Forelimb muscle (tissue), 1 donor: ENCODE measurements around the gene CELF4. TPM values are rescaled to one million over a fixed set of nuclear protein-coding genes. Genes with fewer than 3 reads are reported as not detected.

Source experiments
- DNase-seq: peaks from one replicate; pipeline ENCODE4 v3.0.0-alpha.2; 2013; ENCODE audit warnings: low read depth
- polyA plus RNA-seq: library from polyadenylated mRNA; unstranded; fragments of 120-200 nt; gene quantifications from one replicate; pipeline ENCODE4 v1.2.1, GENCODE V29; 2013; ENCODE audit not compliant: insufficient read length

The CELF4 gene
- polyA plus RNA-seq, 1 donor: 1.1 TPM

DNA sequence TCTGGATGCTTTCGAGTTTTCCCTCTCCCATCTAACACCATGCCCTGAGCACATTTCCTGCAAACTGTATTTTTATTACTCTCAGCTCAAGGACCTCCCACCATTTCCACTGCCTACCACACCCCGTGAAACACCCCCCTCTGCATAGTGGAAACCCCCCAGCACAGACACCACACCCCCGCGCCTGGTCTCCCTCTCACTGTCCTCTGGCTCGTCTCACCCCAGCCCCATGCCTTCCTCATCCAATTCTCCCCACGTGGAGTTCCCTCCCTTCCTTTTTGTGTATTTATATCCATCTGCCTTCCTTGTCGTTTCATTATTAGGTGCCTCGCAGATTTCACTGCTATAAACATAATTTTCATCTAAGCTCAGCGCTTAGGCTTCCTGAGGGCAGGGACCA, 307.5 kb downstream of the CELF4 start:
- no peak for DNase-seq

DNA sequence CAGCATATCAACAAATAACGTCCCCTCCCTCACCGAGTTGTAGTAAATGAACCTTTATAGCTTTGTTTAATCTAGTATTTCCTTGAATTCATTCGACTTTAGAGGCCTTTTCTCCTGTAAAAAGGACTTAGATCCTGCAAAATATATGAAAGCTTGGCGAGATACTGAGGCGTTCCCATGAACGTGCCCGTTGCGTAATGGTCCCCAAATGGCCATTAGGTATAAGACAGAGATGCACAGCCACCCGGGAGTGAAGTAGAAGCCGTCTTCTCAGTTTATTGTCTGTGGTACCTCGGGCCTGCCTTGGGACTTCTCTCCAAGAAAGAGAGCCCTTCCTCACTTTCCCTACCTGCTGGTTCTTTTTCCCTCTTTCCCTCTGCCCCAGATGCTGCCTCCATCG, 310.6 kb downstream of the CELF4 start:
- DNase-seq: no peak

DNA sequence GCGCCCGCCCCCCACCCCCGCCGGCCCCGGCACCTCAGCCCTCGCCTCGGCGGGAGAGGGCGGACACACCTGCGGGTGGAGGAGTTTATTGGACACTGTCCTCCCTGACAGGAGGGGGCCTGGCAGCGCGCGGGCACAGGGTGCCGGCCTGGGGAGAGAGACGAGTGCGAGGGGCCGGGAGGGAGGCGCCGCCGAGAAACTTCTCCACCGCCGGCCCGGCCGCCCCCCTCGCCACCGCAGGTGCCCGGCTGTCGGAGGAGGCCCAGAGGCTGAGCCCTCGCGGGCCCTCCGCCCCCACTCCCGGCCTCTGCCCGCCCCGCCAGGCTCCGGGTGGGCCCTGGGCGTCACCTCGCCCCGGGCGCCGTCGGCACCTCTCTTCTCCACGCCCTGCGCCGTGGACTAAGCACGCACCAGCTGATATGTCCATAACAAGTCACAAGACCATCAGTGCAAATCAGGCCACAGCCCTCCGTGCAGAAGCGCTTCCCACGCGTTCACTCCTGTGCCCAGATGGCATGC, 311.3 kb downstream of the CELF4 start:
- DNase-seq: no peak

DNA sequence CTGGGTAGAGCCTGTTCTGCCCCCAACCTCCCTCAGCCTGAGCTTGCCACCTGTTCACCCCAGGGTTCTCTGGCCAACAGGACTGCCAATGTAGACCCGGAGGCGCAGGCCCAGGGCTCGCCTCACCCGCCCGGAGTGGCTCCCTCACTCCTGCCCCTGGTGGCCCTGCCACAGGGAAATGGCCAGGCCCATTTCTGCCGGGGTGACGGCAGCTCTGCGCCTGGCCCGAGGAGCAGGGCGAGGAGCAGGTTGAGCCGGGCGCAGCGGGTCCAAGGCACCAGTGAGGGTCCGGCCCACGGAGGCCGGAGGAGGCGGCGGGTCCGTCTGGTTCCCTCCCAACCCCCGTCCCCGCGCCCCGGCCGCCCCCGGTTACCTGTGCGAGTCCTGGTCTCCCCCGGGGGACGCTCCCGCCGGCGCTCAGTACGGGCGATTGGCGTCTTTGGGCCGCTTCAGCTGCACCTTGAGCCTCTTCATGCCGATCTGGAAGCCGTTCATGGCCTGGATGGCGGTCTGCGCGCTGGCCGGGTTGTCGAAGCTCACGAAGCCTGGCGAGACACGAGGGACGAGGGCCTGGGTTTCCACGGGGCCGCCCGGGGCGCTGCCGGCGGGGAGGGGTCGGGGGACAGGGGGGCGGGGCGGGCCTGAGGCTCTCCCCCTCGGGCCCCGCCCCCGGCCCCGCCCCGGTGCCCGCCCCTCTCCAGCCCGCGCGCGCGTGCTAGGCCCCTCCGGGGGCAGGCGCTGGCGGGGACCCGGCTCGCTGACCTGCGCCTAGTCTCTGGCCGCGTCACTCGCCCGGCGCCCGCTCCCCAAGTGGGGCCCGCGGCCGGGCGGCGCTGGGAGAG, 312.0 kb downstream of the CELF4 start:
- DNase-seq: no peak

DNA sequence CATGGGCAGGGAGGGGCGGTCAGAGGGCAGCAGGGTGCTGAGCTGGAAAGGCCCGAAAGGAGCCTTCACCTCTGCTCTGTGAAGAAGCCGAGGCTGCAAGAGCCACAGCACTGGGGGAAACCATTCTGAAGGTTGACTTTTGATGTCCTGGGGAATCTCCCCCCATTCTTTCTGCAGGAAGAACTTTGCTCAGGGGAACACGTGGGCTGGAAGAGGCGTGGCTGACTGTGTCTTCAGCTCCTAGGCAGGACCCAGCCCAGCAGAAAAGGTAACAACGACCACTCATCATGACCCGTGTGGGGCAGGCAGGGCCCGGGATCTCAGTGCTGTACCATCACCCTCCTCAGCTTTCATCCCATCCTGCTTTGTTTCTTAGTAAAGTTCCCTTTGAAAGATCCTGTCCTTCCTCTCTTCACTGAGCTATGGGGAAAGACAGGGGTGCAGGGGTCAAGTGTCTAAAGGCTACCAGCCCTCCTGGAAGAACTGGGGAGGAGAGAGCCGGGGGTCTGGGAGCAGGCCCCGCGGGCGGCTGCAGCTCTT, 312.7 kb downstream of the CELF4 start:
- no peak for DNase-seq

DNA sequence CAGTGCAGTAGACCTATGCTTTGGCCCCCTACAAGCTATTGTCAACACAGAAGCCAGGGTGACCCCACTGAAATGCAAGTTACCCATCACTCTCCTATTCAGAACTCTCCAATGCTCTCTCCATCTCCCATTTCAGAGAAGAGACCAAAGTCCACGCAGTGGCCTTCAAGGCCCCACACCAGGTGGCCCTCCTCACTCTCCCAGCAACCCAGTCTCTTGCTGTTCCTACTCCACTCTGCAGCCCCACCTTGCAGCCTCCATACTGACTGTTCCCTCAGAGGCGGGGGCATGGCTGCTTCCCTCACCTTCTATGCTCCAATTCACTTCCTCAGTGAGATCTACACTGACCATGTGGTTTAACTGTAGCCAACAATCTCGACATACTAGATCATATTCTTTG, 313.3 kb downstream of the CELF4 start:
- DNase-seq: no peak

DNA sequence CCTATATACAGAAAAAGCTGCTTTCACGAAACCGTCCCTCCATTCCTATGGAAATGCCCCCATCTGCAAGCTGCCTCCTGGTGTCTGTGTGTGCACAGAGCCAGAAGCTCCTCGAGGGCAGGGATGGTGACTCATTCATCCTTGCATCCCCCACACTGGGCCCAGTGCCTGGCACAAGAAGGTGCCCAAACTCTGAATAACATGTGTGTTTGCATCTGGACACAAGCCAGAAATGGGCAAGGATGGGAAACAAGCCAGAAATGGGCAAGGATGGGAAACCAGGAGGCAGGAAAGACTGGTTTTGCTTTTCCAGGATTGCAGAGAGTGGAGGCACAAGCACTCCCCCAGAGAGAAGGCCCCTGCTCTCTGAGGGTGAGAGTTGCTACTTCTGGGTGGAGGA, 313.9 kb downstream of the CELF4 start:
- no peak for DNase-seq

DNA sequence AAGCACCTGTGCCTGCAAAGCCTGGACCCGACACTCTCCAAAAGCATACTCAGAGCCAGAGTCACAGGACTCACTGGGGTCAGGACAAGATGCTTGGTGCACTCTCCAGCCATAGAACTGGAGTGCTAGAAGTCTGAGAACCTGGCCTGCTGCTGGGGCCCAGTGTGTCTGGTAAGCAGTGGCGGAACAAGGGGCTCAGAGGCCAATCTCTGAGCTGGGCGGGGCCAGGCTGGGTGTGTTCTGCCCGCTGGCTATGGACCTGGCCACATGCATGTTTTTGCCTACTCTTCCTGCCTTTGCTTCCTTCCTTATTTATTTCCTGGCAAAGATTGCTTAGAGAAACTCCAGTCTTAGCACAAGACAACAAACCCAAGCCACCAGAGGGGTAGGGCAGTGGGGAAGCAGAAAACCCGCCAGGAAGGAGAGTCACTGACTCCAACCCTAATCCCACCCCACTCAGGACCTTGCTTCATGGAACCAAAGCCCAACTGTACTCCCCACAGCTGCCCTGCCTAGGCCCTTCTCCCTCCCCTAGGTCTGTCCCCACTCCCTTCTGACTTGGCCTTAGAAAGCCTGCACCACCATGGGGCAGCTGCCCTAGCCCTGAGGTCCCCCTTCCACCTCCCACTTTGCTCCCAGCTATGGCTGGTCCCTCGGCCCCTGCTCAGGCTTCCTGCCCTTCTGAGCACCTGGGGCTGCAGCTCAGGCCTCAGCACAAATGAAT, 315.5 kb downstream of the CELF4 start:
- no peak for DNase-seq

DNA sequence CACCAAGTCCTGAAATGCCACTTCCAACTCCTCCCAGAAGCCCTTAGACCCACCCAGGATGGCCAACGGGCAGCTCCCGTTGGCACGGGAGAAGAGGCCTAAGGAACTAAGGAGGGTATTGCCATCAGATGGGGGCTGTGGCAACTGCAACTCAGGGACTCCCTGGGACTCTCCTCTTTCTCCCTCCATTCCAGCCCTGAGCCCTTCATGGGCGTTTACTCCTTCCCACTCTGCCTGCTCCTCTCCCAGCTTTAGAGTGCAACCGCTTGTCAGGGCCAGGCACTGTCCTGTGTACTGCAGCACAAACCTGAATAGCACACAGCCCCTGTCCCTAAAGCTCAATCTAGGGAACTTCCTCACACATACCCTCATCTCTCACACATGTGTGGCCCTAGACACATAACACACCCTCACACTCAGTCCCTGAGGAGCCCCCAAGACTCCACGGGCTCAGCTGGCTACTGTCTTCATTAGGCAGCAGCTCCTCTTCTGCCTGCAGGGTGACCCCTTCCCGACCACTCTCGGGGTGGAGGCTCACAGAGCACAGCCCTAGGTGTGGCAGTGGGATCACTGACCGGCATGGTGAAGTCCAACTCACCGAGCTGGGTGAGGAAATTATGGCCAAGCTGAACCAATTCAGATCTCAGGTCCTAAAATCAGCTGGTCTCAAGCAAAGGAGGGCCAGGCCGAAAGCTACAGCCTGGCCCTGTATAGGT, 316.3 kb downstream of the CELF4 start:
- no peak for DNase-seq

DNA sequence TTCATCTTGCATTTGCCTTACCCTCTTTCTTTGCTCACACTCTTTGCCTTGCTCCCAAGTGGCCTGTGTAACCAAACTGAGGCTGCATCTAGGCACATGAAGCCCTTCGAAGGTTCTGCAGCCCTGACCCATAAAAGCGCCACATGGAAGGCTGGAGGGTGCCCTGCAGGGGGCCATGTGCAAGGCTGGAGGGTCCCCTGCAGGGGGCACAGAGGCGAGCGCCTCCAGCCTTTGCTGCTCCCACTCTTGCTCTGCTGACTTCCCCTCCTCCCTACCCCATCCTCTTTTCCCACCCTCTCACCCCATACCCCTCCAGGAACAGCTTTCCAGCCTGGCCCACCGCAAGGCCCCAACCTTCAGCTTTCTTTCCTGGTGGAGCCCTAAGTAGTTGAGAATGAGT, 317.3 kb downstream of the CELF4 start:
- no peak for DNase-seq

DNA sequence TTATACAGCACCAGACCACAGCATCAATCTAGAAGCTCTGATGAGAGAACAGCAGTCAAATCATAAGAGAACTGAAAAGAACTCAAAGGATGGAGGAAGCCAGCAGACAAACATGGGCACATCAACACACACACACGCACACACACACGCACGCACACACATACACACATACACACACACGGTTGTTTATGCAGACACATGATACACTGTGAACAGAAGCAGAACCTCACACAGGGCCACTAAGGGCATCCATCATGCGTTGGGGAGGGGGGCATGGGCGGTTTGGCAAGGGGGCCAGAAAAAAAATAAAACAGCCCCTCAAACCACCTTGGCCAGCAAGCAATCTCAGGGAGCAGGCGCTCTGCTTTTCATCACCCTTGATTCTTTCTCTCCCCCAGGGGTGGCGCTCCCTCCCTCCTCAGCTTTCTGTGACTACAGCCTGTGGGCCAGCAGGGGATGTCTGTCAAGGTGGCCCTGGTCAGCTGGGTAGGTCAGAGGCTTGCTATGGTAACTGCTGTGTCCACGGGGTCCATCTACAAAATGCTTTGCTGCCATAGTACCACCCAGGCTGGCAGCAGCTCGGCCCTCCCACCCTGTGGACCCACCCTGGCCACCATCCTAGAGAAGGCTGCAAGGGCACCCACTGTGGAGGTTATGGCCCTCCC, 318.0 kb downstream of the CELF4 start:
- no peak for DNase-seq

DNA sequence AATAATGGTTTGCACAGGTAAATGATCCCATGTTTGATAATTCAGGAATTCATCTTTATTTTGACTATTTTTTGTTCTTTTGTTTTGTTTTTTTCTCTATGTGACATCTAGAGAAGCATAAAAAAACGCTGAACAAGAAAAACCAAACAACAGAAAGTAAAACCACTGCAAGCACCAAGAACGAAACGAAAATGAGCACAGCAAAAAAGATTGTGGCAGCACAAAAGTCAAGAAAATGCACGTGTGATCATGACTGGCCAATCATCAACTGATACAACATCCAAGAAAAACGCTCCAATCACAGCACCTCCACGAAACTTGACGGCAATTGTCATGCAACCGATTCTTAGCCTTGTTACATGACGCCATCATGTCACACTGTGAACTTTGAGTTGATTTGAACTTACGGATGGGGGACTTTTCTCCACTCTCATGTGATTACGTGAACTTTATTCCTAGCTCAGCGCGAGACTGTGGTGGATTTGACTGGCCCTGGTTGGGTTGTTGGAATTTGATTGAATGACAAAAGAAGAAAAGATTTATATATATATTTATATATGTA, 318.7 kb downstream of the CELF4 start:
- no peak for DNase-seq

DNA sequence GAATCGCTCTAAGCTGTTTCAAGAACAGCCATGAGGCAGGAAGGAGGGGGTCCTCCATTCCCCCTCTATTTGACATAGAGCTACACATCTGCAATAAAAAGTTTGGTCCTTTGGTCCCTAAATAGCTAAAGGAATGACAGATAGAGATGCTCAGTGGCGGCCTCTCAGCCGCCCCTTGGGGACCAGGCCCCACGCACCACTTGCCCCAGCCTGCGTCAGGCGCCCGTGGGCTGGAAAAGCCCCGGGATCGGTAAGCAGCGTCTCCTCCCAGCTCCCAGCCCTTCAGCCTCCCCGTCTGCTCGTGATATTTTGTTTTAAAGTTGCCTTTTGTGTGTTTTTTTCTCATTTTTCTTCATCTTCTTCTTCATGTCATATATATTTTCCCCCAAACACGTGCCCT, 321.0 kb downstream of the CELF4 start:
- DNase-seq: no peak

DNA sequence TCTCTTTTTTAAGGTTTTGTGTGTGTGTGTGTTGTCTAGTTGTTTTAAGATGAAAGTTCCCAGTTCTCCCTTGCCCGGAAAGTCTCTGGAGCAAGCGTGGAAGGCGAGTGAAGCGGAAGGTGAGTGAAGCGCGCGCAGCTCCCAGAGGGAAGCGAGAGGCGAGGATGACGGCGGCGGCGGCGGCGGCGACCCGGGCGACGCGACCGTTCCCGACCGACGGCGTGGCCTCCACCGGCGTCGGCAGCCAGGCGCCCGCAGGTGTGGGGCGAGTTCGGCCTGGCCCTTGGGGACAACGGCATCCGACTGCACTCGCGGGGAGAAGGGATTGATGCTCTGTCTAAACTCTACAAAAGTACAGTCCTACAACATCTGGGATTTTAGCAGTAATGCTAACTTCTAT, 321.9 kb downstream of the CELF4 start:
- no peak for DNase-seq

DNA sequence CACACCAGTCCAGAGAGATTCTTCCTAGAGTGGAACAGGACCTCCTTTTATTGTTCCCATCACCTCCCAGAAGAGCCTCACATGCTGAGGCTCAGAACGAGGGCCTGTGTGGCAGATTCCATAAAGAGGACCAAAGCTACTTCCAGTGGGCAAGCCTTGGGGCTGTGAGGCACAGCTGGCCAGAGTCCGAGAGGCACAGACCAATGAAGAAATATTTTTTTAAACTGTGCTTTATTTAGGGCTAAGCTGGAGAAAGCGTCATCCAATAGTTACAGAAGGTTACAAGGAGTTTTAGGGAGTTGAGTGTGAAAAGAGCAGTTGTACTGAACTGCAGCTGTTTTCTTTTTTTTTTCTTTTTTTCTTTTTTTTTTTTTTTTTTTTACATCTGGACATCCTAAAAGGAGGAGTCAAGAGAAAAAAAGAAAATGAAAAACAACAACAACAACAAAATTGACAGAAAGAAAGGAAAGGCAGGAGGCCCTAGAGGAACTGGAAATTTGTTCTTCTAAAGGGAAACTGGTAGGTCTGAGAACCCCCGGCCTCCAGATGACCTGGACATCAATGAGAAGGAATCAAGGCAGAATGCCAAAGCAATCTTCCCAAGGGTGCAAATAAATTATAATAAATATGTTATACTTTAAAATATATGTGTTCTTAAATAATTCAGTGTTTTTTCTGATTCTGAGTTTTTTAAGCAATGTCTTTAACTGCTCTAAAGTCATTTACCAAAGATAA, 322.6 kb downstream of the CELF4 start:
- DNase-seq: no peak

DNA sequence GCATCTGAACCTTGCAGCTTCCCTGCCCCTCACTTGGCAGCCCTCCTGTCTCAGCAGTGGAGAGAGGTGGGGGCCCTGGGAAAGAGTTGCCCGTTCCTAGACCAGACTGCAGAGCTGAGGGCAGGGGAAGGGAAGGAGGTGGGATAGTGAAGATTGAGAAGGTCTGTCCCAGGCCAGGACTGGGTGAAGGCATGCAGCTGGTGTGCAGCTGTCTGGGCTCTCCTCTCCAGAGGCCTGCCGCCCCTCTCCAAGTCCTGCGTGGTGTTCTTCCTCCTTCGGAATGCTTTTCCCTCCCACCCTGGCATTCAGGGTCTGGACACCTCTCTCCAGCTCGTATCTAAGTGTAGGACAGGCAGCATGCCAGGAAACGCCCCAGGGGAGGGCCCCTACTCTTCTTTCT, 323.5 kb downstream of the CELF4 start:
- no peak for DNase-seq

DNA sequence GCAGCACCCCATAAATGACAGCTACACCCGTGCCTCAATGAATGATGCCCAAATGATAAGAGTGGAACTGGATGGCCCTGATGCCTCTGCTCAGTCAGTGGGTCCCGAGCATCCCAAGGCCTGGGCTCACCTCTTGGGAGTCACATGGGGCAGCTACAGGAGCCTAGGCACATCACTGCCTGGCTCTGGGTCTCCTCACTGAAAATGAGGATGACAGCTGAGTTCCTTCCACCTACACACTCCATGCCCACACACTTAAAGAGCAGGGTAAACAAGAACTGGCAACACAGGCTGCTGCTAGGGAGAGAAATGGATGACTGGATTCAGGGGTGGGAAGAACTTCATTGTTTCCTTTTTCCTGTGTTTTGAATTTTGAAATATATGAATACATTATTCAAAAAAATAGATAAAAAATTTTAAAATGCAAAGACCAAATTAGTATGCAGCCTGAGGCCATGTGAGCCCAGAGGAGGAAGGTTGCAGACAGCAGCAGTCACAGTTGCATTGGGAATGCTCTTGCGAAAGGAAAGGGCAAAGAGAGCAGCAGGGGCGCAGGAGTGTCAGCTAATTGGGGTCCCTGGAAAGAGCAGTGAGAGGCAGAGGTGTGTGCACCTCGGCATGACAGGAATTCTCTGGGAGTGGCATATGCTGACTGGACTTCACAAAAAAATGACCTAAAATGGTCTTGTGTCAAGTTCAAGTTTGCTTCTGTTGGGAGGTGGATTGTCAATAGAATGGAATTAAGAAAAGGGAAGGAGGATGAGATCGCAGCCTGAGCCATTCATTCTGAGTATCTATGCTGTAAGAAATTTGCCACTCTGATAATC, 327.1 kb downstream of the CELF4 start:
- no peak for DNase-seq

DNA sequence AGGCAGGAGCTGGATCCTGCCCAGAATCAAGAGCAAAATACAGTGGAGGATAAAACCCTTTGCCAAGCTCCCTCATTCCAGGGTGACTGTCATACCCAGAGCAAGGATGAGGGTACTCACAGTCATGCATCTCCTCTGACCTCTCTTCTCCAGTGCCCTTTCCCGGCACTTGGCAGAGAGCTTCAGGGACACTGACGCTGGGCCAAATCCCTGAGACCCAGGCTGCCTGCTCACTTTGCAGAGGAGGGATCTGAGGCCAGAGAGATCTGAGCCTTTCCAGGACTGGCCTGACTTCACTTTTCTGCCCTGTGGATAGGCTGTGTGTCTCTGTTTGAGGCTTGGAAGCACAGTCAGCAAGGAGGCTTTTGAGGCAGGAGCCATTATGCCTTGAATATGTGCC, 330.0 kb downstream of the CELF4 start:
- DNase-seq: no peak

DNA sequence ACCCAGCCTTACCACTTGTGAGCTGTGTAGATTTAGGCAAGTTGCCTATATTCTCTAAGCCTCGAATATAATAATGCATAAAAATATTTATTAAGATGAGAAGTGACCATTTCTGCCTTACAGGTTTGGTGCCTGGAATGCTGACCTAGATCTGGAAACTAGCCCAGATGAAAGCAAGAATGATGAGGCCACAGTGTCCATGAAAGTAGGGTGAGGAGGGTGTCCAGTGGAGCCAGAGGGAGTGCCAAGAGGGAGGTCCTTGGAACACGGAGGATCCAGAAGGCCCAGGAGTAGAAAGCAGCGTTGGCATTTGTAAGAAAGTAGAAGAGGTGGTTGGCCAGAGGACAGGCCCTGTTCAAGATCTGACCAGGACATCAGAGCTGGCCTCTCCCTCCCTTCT, 334.3 kb downstream of the CELF4 start:
- DNase-seq: no peak

DNA sequence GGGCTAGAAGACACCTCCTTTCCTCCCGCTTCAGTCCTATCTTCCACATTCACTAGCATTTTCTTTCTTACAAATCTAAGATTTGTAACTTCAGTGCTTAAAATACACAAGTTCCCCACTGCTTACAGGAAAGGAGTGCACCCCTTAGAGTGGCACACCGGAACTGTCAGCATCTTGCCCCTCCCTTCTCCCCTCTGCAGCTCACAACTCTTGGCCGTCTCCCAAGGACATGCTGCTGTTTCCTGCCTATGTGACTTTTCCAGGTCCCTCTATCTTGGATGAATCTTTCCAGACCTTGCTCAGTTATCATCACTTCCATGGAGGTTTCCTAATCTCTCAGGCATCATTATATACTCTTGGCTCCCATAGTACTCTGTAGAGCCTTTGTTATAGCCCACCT, 334.8 kb downstream of the CELF4 start:
- no peak for DNase-seq
